DOHH2 (cell line): ENCODE data around the gene TCN2.
A peak's percentile ranks its signal among the peaks of the same experiment; 100 is the strongest.

Experiments used
- H3F3A ChIP-seq: fragments of 200-600 bp; sonication (generic), shearing (Covaris generic); 2 replicates; pipeline ENCODE4 v1.6.0; 2016; ENCODE audit warnings: antibody characterized with exemption, mild to moderate bottlenecking; ENCODE audit not compliant: control insufficient read depth, insufficient read depth
- H3K27ac ChIP-seq: fragments of 200-600 bp; sonication (generic); 2 replicates; pipeline ENCODE4 v1.5.1; 2014; ENCODE audit warnings: low read depth, mild to moderate bottlenecking, low read length, moderate library complexity
- H3K27me3 ChIP-seq: fragments of 200-600 bp; sonication (generic); 2 replicates; pipeline ENCODE4 v1.6.1; 2014; ENCODE audit warnings: mild to moderate bottlenecking, low read length, mixed read lengths; ENCODE audit not compliant: control insufficient read depth
- H3K36me3 ChIP-seq: fragments of 200-600 bp; sonication (generic); 2 replicates; pipeline ENCODE4 v1.6.1; 2014; ENCODE audit warnings: mild to moderate bottlenecking, low read length, moderate library complexity, mixed read lengths; ENCODE audit not compliant: control insufficient read depth
- H3K4me1 ChIP-seq: fragments of 200-600 bp; sonication (generic); 2 replicates; pipeline ENCODE4 v1.6.1; 2014; ENCODE audit warnings: mild to moderate bottlenecking, low read length, mixed read lengths; ENCODE audit not compliant: control insufficient read depth
- H3K4me2 ChIP-seq: fragments of 200-600 bp; sonication (generic); 2 replicates; pipeline ENCODE4 v1.6.0; 2014; ENCODE audit warnings: mild to moderate bottlenecking, low read length, moderate library complexity
- H3K4me3 ChIP-seq: fragments of 200-600 bp; sonication (generic); 2 replicates; pipeline ENCODE4 v1.5.1; 2014; ENCODE audit warnings: mild to moderate bottlenecking, low read length, mixed read lengths
- H3K79me2 ChIP-seq: fragments of 200-600 bp; sonication (generic); 2 replicates; pipeline ENCODE4 v1.6.1; 2014; ENCODE audit warnings: mild to moderate bottlenecking, low read length, mixed read lengths; ENCODE audit not compliant: control insufficient read depth
- H3K9me2 ChIP-seq: fragments of 200-600 bp; sonication (generic); replicated peaks from 2 replicates; pipeline ENCODE4 v1.6.1; 2014; ENCODE audit warnings: mild to moderate bottlenecking, low read length, mixed read lengths; ENCODE audit not compliant: control insufficient read depth
- H3K9me3 ChIP-seq: fragments of 200-600 bp; sonication (generic); 2 replicates; pipeline ENCODE4 v1.6.1; 2014; ENCODE audit warnings: antibody characterized with exemption, low read length, mixed read lengths; ENCODE audit not compliant: control insufficient read depth, insufficient read depth
- H4K20me1 ChIP-seq: fragments of 200-600 bp; sonication (generic); 2 replicates; pipeline ENCODE4 v1.6.0; 2014; ENCODE audit warnings: low read depth, mild to moderate bottlenecking, antibody characterized with exemption, low read length, moderate library complexity; ENCODE audit not compliant: control insufficient read depth, insufficient read depth
- CTCF ChIP-seq: fragments of 200-600 bp; sonication (generic); IDR thresholded peaks from one replicate; pipeline ENCODE4 v1.5.1; 2014; ENCODE audit warnings: antibody characterized with exemption, mild to moderate bottlenecking, low read depth, low read length; ENCODE audit not compliant: poor library complexity, severe bottlenecking
- EZH2phosphoT487 ChIP-seq: fragments of 200-600 bp; sonication (generic); IDR thresholded peaks from 2 replicates; pipeline ENCODE4 v1.6.1; 2017; ENCODE audit warnings: borderline replicate concordance, mild to moderate bottlenecking, antibody characterized with exemption, low read length, moderate library complexity, mixed read lengths

The TCN2 gene

GRCh38 chr22:30667494-30668385 lies 60.8 kb downstream of the TCN2 start, which contains the start of gene DUSP18:
DUSP18 (minus strand) TSS chr22:30667875; CDS start chr22:30664003, 3,872 bp downstream.
- peak; percentile 80; the same call in 1 of the 2 replicates for TF ChIP-seq EZH2phosphoT487
- TF ChIP-seq CTCF = no peak
- Histone ChIP-seq H3K4me2 (peak within 1 kb of the TSS; percentile 84), H3K27me3 (peaks cover 19% of the 10 kb centered on the region), H4K20me1 (no peaks in the 10 kb centered on the region), H3K4me3 (peak within 1 kb of the TSS; percentile 94), H3K36me3 (no peaks in the 10 kb centered on the region), H3K79me2 (no peaks in the 10 kb centered on the region), H3K9me3 (no peaks in the 10 kb centered on the region), H3K9me2 (no peaks in the 10 kb centered on the region), H3K4me1 (peaks cover 13% of the 10 kb centered on the region), H3F3A (no peaks in the 10 kb centered on the region), H3K27ac (no peak within 1 kb of the TSS)

GRCh38 chr22:30668386-30668710 lies 61.4 kb downstream of the TCN2 start:
- Histone ChIP-seq H3K9me2 (no peaks in the 10 kb centered on the region), H4K20me1 (no peaks in the 10 kb centered on the region), H3K4me1 (peaks cover 13% of the 10 kb centered on the region), H3F3A (no peaks in the 10 kb centered on the region), H3K4me3 (peak overlapping the region; percentile 94), H3K27me3 (peaks cover 19% of the 10 kb centered on the region), H3K9me3 (no peaks in the 10 kb centered on the region), H3K36me3 (no peaks in the 10 kb centered on the region), H3K27ac (no peak overlapping the region), H3K4me2 (peak overlapping the region; percentile 84), H3K79me2 (no peaks in the 10 kb centered on the region)
- 0 out of 2 replicates have a peak, but pooled peaks have one; percentile 8 for TF ChIP-seq EZH2phosphoT487
- TF ChIP-seq CTCF = no peak

- Histone ChIP-seq H3F3A (no peaks in the 10 kb centered on the region), H3K4me2 (no peak overlapping the region), H3K79me2 (no peaks in the 10 kb centered on the region), H4K20me1 (no peaks in the 10 kb centered on the region), H3K36me3 (no peaks in the 10 kb centered on the region), H3K27ac (no peak overlapping the region), H3K9me2 (no peaks in the 10 kb centered on the region), H3K9me3 (no peaks in the 10 kb centered on the region), H3K27me3 (peaks cover 19% of the 10 kb centered on the region), H3K4me3 (no peak overlapping the region), H3K4me1 (peaks cover 13% of the 10 kb centered on the region)
- TF ChIP-seq CTCF = no peak
These were observed 64.1 kb downstream of the TCN2 start for GRCh38 chr22:30671071-30671470.
